ENCODE measurements around the gene AGMO. TPM values are rescaled to one million over a fixed set of nuclear protein-coding genes. Genes with fewer than 3 reads are reported as not detected.
"Not testable (repeated sequence)": the region's sequence is repeated elsewhere in the genome, so short reads cannot be mapped to it uniquely, and the experiment has no call there.

AGMO gene
- total and polyA plus RNA-seq, 2 donors (not counting 1 experiment from before 2014, with no cell fraction given), result not detected

DNA sequence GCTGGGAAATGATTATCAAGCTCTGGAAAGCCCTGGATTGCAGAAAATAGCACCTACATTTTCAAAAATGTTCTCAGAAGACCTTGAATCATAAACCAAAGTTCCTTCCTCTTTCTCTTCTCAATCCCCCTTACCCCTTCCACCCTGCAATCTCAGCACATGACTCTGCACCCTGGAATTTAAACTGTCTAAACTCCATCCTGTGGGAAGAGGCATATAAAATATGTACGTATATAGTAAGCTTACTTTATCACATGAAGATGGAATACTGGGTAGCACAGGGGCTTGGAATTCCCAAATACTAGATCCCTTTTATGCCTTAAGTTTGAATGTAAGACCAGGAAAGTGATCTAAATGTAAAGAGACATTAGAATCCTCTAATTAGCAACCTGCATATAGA, 7.7 kb downstream of the AGMO start:
- H3K4me1 ChIP-seq (ENCODE audit: control insufficient read depth in 2 of 2, insufficient read depth in 2 of 2, low read length in 2 of 2), result no peaks in the 10 kb centered on the region
- H3K79me2 ChIP-seq (ENCODE audit: control insufficient read depth, insufficient read depth, low read length), result no peaks in the 10 kb centered on the region
- no peak for ATAC-seq (ENCODE audit: low read depth)
- H3K9me3 Mint-ChIP-seq (ENCODE audit: insufficient read depth), result no peaks in the 10 kb centered on the region
- H4K20me1 ChIP-seq (ENCODE audit: control insufficient read depth, insufficient read depth, low read length, poor library complexity, severe bottlenecking), result no peaks in the 10 kb centered on the region
- H3K9me3 ChIP-seq (ENCODE audit: control extremely low read depth in 1 of 3, control insufficient read depth in 2 of 3, insufficient read depth in 1 of 3, low read length in 2 of 3), result no peaks in the 10 kb centered on the region
- no peak overlapping the region for H2AFZ ChIP-seq (ENCODE audit: insufficient read depth, low read depth, low read length, poor library complexity, severe bottlenecking)
- H3K27me3 ChIP-seq (replicated peaks in 1 of 4; ENCODE audit: control extremely low read depth in 1 of 4, control insufficient read depth in 3 of 4, insufficient read depth in 4 of 4, low read length in 3 of 4), result no peaks in the 10 kb centered on the region
- no peak overlapping the region for H3K4me2 ChIP-seq (replicated peaks; ENCODE audit: low read depth, low read length, poor library complexity, severe bottlenecking)
- H3K4me3 Mint-ChIP-seq, result no peak overlapping the region
- TF ChIP-seq, protein P1, sequence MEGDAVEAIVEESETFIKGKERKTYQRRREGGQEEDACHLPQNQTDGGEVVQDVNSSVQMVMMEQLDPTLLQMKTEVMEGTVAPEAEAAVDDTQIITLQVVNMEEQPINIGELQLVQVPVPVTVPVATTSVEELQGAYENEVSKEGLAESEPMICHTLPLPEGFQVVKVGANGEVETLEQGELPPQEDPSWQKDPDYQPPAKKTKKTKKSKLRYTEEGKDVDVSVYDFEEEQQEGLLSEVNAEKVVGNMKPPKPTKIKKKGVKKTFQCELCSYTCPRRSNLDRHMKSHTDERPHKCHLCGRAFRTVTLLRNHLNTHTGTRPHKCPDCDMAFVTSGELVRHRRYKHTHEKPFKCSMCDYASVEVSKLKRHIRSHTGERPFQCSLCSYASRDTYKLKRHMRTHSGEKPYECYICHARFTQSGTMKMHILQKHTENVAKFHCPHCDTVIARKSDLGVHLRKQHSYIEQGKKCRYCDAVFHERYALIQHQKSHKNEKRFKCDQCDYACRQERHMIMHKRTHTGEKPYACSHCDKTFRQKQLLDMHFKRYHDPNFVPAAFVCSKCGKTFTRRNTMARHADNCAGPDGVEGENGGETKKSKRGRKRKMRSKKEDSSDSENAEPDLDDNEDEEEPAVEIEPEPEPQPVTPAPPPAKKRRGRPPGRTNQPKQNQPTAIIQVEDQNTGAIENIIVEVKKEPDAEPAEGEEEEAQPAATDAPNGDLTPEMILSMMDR (IDR thresholded peaks at IDR 0.05), result no peak
- no peak for TF ChIP-seq EZH2 (IDR thresholded peaks at IDR 0.05; ENCODE audit: borderline replicate concordance, insufficient read depth, low read depth, low read length, poor library complexity, severe bottlenecking)
- H3K27me3 Mint-ChIP-seq, result no peaks in the 10 kb centered on the region
- no peaks in the 10 kb centered on the region for H3K4me1 Mint-ChIP-seq
- DNase-seq, result no peak
- intact Hi-C loops (cut with micrococcal nuclease), result no loop called here
- ChIA-PET CTCF (no interaction called here), POLR2A (no interaction called here)
- no peak overlapping the region for H3K4me3 ChIP-seq (ENCODE audit: control extremely low read depth in 1 of 5, extremely low read depth in 1 of 5, insufficient read depth in 1 of 5, low read depth in 2 of 5, low read length in 4 of 5)
- H3K27ac Mint-ChIP-seq, result no peak overlapping the region
- H3K27ac ChIP-seq (ENCODE audit: low read length in 2 of 2), result no peak overlapping the region
- H3K36me3 ChIP-seq (replicated peaks in 1 of 2; ENCODE audit: control extremely low read depth in 1 of 2, control insufficient read depth in 1 of 2, extremely low read depth in 1 of 2, insufficient read depth in 2 of 2, low read length in 1 of 2), result no peaks in the 10 kb centered on the region
- WGBS (ENCODE audit: insufficient coverage), result no CpG with 5 or more reads among the region's 1 CpG
- no peak overlapping the region for H3K9ac ChIP-seq (ENCODE audit: low read length)

DNA sequence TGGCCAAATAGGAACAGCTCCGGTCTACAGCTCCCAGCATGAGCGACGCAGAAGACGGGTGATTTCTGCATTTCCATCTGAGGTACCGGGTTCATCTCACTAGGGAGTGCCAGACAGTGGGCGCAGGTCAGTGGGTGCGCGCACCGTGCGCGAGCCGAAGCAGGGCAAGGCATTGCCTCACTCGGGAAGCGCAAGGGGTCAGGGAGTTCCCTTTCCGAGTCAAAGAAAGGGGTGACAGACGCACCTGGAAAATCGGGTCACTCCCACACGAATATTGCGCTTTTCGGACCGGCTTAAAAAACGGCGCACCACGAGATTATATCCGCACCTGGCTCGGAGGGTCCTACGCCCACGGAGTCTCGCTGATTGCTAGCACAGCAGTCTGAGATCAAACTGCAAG, 14.5 kb downstream of the AGMO start:
- ATAC-seq (ENCODE audit: low read depth); POLR2A ChIA-PET; H2AFZ ChIP-seq (ENCODE audit: insufficient read depth, low read depth, low read length, poor library complexity, severe bottlenecking); H3K4me2 ChIP-seq (replicated peaks; ENCODE audit: low read depth, low read length, poor library complexity, severe bottlenecking); H3K36me3 ChIP-seq (replicated peaks in 1 of 2; ENCODE audit: control extremely low read depth in 1 of 2, control insufficient read depth in 1 of 2, extremely low read depth in 1 of 2, insufficient read depth in 2 of 2, low read length in 1 of 2); H3K9me3 Mint-ChIP-seq (ENCODE audit: insufficient read depth); H3K9me3 ChIP-seq (ENCODE audit: control extremely low read depth in 1 of 3, control insufficient read depth in 2 of 3, insufficient read depth in 1 of 3, low read length in 2 of 3); CTCF ChIA-PET; H3K4me3 Mint-ChIP-seq; H3K4me1 ChIP-seq (ENCODE audit: control insufficient read depth in 2 of 2, insufficient read depth in 2 of 2, low read length in 2 of 2); H3K79me2 ChIP-seq (ENCODE audit: control insufficient read depth, insufficient read depth, low read length); intact Hi-C loops (cut with micrococcal nuclease); H3K4me1 Mint-ChIP-seq; H3K27me3 ChIP-seq (replicated peaks in 1 of 4; ENCODE audit: control extremely low read depth in 1 of 4, control insufficient read depth in 3 of 4, insufficient read depth in 4 of 4, low read length in 3 of 4); DNase-seq; H3K27ac ChIP-seq (ENCODE audit: low read length in 2 of 2); H3K27me3 Mint-ChIP-seq; H3K27ac Mint-ChIP-seq; H4K20me1 ChIP-seq (ENCODE audit: control insufficient read depth, insufficient read depth, low read length, poor library complexity, severe bottlenecking); H3K4me3 ChIP-seq (ENCODE audit: control extremely low read depth in 1 of 5, extremely low read depth in 1 of 5, insufficient read depth in 1 of 5, low read depth in 2 of 5, low read length in 4 of 5); H3K9ac ChIP-seq (ENCODE audit: low read length): not testable (repeated sequence)
- WGBS (ENCODE audit: insufficient coverage), result no CpG with 5 or more reads among the region's 29 CpGs

Data from B cell (primary cell).